K562 (cell line): ENCODE measurements around the gene POLR3E. TPM values are rescaled to one million over a fixed set of nuclear protein-coding genes. Genes with fewer than 3 reads are reported as not detected.

Experiments
- CREB1 ChIP-seq, 2 experiments: sonication (generic) in 1 of 2; formaldehyde crosslinking in 1 of 2; IDR thresholded peaks; 2 replicates each; pipeline versions ENCODE4 v1.6.1 to v1.8.0; 2012 to 2022; ENCODE audit warnings: inconsistent platforms in 1 of 2, mild to moderate bottlenecking in 1 of 2, missing genetic modification reagents in 1 of 2, moderate library complexity in 1 of 2
- GABPA ChIP-seq: fragments of 200-800 bp; sonication (Bioruptor generic); conservative IDR thresholded peaks from 2 replicates; pipeline ENCODE4 v1.6.1; 2016; ENCODE audit warnings: low read depth, missing genetic modification characterization, missing compliant biosample characterization
- MEF2D ChIP-seq: conservative IDR thresholded peaks from 2 replicates; pipeline ENCODE4 v1.6.1; 2016; ENCODE audit warnings: low read depth, missing genetic modification characterization, missing compliant biosample characterization
- MTA2 ChIP-seq: fragments of 450-650 bp; IDR thresholded peaks from 2 replicates; pipeline ENCODE4 v1.6.1; 2016; ENCODE audit warnings: low read depth
- NR2C1 ChIP-seq, 2 experiments: fragments of 450-650 bp; IDR thresholded peaks; 2 replicates each; pipeline ENCODE4 v1.6.1; 2017; ENCODE audit warnings: mild to moderate bottlenecking in 2 of 2, antibody characterized with exemption in 1 of 2, inconsistent platforms in 1 of 2, missing compliant biosample characterization in 1 of 2, missing genetic modification characterization in 1 of 2
- POLR2G ChIP-seq: fragments of 200-400 bp; formaldehyde crosslinking; IDR thresholded peaks from 2 replicates; pipeline ENCODE4 v1.6.1; 2017; ENCODE audit warnings: low read depth, mild to moderate bottlenecking, antibody characterized with exemption, low read length, moderate library complexity
- RUNX1 ChIP-seq: sonication (generic); IDR thresholded peaks from 2 replicates; pipeline ENCODE4 v1.6.1; 2016; ENCODE audit warnings: antibody characterized with exemption, low read depth
- SP1 ChIP-seq: sonication (generic); formaldehyde crosslinking; IDR thresholded peaks from 2 replicates; pipeline ENCODE4 v1.8.1; 2022; ENCODE audit warnings: mild to moderate bottlenecking, missing genetic modification reagents
- ZFX ChIP-seq: sonication (generic); formaldehyde crosslinking; IDR thresholded peaks from 2 replicates; pipeline ENCODE4 v1.8.0; 2022; ENCODE audit warnings: mild to moderate bottlenecking, missing genetic modification reagents, moderate library complexity
- ZKSCAN8 ChIP-seq: fragments of 200-800 bp; sonication (Bioruptor generic); IDR thresholded peaks from 2 replicates; pipeline ENCODE4 v1.6.1; 2016; ENCODE audit warnings: missing genetic modification characterization, missing compliant biosample characterization
- ZNF23 ChIP-seq: fragments of 250-450 bp; sonication (Bioruptor Pico); IDR thresholded peaks from 2 replicates; pipeline ENCODE4 v1.4.0; 2020; ENCODE audit warnings: mild to moderate bottlenecking
- ZNF274 ChIP-seq: IDR thresholded peaks from 2 replicates; pipeline ENCODE4 v1.6.1; 2011; ENCODE audit warnings: low read depth, mild to moderate bottlenecking, low read length, moderate library complexity, borderline replicate concordance
- ZNF282 ChIP-seq: sonication (generic); formaldehyde crosslinking; IDR thresholded peaks from 2 replicates; pipeline ENCODE4 v1.8.1; 2023; ENCODE audit warnings: missing genetic modification reagents
- ZNF589 ChIP-seq: fragments of 200-800 bp; sonication (Bioruptor generic); IDR thresholded peaks from 2 replicates; pipeline ENCODE4 v1.6.1; 2016; ENCODE audit warnings: low read depth, missing genetic modification characterization, missing compliant biosample characterization
- polyA plus RNA-seq, 8 experiments: library from polyadenylated mRNA; depleted of rRNA in 4 of 8; stranded (reverse) in 5 of 8; unstranded in 3 of 8; fragments of >200 nt; fragmentation: Nextera tagmentation in 2 of 8; fragmentation: Illumina TruSeq in 1 of 8; extraction: Ambion mirVana in 2 of 8; extraction: Trizol in 1 of 8; gene quantifications; 2 replicates each; pipeline versions ENCODE4 v1.2.1 to v1.2.3, GENCODE V29; 2011 to 2014; ENCODE audit warnings: inconsistent platforms in 1 of 8, missing spikeins in 1 of 8
- total RNA-seq, 7 experiments: library from RNA; depleted of rRNA in 6 of 7; stranded (reverse); fragments of >200 nt in 6 of 7; fragmentation: Illumina TruSeq in 2 of 7; extraction: Trizol in 2 of 7; gene quantifications; 2 replicates each; pipeline versions ENCODE4 v1.2.1 to v1.2.3, GENCODE V29; 2011 to 2021; ENCODE audit warnings: low replicate concordance in 1 of 7
- TF ChIP-seq, protein P1 (sequence below): fragments of 150-350 bp; IDR thresholded peaks from 2 replicates; pipeline ENCODE4 v1.6.1; 2014; ENCODE audit warnings: low read depth, mild to moderate bottlenecking, low read length, borderline replicate concordance
- TF ChIP-seq, protein P2 (sequence below): fragments of 450-650 bp; conservative IDR thresholded peaks from 2 replicates; pipeline ENCODE4 v1.6.1; 2016; ENCODE audit warnings: missing genetic modification characterization, low read depth, mild to moderate bottlenecking, missing compliant biosample characterization, moderate library complexity
- TF ChIP-seq, protein P3 (sequence below): fragments of 450-650 bp; IDR thresholded peaks from one replicate; pipeline ENCODE4 v1.6.1; 2018; ENCODE audit warnings: mild to moderate bottlenecking, moderate library complexity; ENCODE audit not compliant: partially characterized antibody
- TF ChIP-seq, protein P4 (sequence below), 2 experiments: fragments of 450-650 bp; IDR thresholded peaks; 2 replicates each; pipeline ENCODE4 v1.6.1; 2016

Gene POLR3E
- total and polyA plus RNA-seq, 9 of the 15 experiments (the other 6 are each of a cell fraction or from before 2014, with no cell fraction given) = 17.7 to 151 (median 82.6) TPM

DNA sequence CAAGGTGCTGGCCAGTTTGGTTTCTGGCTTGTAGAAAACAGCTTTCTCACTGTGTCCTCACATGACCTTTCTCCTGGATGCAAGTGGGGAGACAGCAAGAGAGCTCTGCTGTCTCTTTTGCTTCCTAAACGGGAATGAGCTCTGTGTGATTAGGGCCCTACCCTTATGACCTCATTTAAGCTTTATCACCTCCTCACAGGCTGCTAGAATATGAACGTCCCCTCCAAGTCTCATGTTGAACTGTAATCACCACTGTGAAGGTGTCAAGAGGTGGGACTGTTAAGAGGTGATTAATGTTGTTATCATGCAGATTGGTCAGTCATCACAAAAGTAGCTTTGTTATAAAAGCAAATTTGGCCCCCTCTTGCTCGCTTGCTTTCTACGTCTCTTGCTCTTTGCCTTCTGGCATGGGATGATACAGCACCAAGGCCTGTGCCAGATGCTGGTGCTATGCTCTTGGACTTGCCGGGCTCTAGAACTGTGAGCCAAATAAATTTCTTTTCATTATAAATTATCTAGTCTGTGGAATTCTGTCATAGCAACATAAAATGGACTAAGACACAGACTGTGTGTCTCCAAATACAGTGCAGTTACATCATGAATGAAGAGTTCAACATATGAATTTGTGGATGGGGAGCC is 14.8 kb upstream of the POLR3E start (continued):
- TF ChIP-seq, protein P1, sequence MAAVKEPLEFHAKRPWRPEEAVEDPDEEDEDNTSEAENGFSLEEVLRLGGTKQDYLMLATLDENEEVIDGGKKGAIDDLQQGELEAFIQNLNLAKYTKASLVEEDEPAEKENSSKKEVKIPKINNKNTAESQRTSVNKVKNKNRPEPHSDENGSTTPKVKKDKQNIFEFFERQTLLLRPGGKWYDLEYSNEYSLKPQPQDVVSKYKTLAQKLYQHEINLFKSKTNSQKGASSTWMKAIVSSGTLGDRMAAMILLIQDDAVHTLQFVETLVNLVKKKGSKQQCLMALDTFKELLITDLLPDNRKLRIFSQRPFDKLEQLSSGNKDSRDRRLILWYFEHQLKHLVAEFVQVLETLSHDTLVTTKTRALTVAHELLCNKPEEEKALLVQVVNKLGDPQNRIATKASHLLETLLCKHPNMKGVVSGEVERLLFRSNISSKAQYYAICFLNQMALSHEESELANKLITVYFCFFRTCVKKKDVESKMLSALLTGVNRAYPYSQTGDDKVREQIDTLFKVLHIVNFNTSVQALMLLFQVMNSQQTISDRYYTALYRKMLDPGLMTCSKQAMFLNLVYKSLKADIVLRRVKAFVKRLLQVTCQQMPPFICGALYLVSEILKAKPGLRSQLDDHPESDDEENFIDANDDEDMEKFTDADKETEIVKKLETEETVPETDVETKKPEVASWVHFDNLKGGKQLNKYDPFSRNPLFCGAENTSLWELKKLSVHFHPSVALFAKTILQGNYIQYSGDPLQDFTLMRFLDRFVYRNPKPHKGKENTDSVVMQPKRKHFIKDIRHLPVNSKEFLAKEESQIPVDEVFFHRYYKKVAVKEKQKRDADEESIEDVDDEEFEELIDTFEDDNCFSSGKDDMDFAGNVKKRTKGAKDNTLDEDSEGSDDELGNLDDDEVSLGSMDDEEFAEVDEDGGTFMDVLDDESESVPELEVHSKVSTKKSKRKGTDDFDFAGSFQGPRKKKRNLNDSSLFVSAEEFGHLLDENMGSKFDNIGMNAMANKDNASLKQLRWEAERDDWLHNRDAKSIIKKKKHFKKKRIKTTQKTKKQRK = no peak
- TF ChIP-seq GABPA (tag) = no peak
- no peak for TF ChIP-seq ZFX (CRISPR knock-in tag)
- no peak for TF ChIP-seq ZNF589
- TF ChIP-seq, protein P2, sequence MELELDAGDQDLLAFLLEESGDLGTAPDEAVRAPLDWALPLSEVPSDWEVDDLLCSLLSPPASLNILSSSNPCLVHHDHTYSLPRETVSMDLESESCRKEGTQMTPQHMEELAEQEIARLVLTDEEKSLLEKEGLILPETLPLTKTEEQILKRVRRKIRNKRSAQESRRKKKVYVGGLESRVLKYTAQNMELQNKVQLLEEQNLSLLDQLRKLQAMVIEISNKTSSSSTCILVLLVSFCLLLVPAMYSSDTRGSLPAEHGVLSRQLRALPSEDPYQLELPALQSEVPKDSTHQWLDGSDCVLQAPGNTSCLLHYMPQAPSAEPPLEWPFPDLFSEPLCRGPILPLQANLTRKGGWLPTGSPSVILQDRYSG (tag) = no peak; the same call in 1 of the 2 replicates
- no peak for TF ChIP-seq RUNX1
- TF ChIP-seq, protein P3, sequence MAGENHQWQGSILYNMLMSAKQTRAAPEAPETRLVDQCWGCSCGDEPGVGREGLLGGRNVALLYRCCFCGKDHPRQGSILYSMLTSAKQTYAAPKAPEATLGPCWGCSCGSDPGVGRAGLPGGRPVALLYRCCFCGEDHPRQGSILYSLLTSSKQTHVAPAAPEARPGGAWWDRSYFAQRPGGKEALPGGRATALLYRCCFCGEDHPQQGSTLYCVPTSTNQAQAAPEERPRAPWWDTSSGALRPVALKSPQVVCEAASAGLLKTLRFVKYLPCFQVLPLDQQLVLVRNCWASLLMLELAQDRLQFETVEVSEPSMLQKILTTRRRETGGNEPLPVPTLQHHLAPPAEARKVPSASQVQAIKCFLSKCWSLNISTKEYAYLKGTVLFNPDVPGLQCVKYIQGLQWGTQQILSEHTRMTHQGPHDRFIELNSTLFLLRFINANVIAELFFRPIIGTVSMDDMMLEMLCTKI = no peak
- TF ChIP-seq MTA2 = peak; percentile 95
- TF ChIP-seq ZNF23 (CRISPR knock-in tag) = no peak
- TF ChIP-seq SP1 = peak; percentile 77
- no peak for TF ChIP-seq ZNF282 (CRISPR knock-in tag)
- TF ChIP-seq ZNF274 = no peak
- TF ChIP-seq, protein P4, sequence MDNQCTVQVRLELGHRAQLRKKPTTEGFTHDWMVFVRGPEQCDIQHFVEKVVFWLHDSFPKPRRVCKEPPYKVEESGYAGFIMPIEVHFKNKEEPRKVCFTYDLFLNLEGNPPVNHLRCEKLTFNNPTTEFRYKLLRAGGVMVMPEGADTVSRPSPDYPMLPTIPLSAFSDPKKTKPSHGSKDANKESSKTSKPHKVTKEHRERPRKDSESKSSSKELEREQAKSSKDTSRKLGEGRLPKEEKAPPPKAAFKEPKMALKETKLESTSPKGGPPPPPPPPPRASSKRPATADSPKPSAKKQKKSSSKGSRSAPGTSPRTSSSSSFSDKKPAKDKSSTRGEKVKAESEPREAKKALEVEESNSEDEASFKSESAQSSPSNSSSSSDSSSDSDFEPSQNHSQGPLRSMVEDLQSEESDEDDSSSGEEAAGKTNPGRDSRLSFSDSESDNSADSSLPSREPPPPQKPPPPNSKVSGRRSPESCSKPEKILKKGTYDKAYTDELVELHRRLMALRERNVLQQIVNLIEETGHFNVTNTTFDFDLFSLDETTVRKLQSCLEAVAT (IDR thresholded peaks at IDR 0.05) = peak; percentile 23 to 61; a peak in 1 of 4 replicates
- TF ChIP-seq NR2C1 (IDR thresholded peaks at IDR 0.05) = peak; percentile 54
- peak; percentile 64; the same call in 1 of the 2 replicates for TF ChIP-seq NR2C1 (tag; IDR thresholded peaks at IDR 0.05)
- TF ChIP-seq POLR2G = no peak
- TF ChIP-seq CREB1 (IDR thresholded peaks at IDR 0.05) = peak; percentile 45; the same call in 1 of the 2 replicates
- no peak for TF ChIP-seq CREB1 (CRISPR knock-in tag; IDR thresholded peaks at IDR 0.05)
- TF ChIP-seq MEF2D (tag) = 0 out of 2 replicates have a peak, but pooled peaks have one; percentile 43
- peak; percentile 70; the same call in 1 of the 2 replicates for TF ChIP-seq ZKSCAN8 (CRISPR knock-in tag)
